Uterus (tissue), 2 donors: ENCODE data around the gene CCND2.

Experiments used
- CTCF ChIP-seq, 4 experiments: fragments of 200-600 bp in 2 of 4; fragments of 450-650 bp in 2 of 4; sonication (generic) in 2 of 4; IDR thresholded peaks; one replicate each; pipeline ENCODE4 v1.5.1; 2016 to 2019; ENCODE audit warnings: antibody characterized with exemption in 4 of 4, mild to moderate bottlenecking in 2 of 4, moderate library complexity in 1 of 4
- POLR2A ChIP-seq, 2 donors: fragments of 450-650 bp; IDR thresholded peaks; one replicate each; pipeline ENCODE4 v1.6.1; 2016; ENCODE audit warnings: antibody characterized with exemption in 2 of 2, mild to moderate bottlenecking in 1 of 2, moderate library complexity in 1 of 2

- TF ChIP-seq CTCF (IDR thresholded peaks at IDR 0.05) (no peak), POLR2A (IDR thresholded peaks at IDR 0.05) (no peak)
Measured at GRCh38 chr12:4301932-4302501, 28.5 kb downstream of the CCND2 start.
